ENCODE data around the gene PSMF1. TPM values are rescaled to one million over a fixed set of nuclear protein-coding genes. Genes with fewer than 3 reads are reported as not detected.

The PSMF1 gene, protein sequence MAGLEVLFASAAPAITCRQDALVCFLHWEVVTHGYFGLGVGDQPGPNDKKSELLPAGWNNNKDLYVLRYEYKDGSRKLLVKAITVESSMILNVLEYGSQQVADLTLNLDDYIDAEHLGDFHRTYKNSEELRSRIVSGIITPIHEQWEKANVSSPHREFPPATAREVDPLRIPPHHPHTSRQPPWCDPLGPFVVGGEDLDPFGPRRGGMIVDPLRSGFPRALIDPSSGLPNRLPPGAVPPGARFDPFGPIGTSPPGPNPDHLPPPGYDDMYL
- 34.0 and 56.0 TPM in 2 replicates for total RNA-seq (ENCODE audit: low replicate concordance)

DNA sequence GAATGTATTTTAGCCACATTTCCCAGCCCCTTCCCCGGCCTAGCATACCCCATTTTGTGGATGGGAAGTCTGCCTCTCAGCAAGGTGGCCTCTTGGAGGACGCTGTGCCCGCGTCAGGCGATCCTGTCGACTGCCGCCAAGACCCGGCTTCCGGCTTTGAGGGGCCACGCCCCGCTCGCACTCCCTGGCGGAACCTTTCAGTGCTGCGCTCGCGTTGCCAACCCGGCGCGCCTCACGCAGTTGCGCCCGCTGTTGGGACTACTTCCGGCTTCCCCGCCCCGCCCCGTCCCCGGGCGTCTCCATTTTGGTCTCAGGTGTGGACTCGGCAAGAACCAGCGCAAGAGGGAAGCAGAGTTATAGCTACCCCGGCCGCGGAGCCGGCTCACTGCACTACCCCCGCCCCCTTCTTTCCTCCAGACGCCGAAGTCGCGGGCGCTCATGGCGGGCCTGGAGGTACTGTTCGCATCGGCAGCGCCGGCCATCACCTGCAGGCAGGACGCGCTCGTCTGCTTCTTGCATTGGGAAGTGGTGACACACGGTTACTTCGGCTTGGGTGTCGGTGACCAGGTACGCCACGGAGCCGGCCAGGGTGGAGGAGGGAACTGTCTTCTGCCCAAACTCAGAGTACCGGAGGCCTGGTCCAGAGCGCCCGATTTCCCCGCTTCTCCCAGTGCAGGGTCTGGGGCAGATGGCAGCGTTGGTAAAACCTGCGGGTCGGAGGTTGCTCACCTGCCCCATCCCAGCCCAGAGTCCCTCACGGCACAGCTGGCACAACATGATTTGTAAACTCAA is at the start of gene PSMF1:
Gene PSMF1 (plus strand): TSS at position 267 of the 792 bp plus-strand sequence. CDS start 172 bp downstream, at position 439.
- no peaks in the 10 kb centered on the region for H3K27me3 ChIP-seq
- Mint-ChIP-seq H3K4me3 (peak within 1 kb of the TSS; percentile 96), H3K36me3 (peaks cover 5% of the 10 kb centered on the region), H3K27me3 (ENCODE audit: insufficient read depth, low read depth) (peaks cover 7% of the 10 kb centered on the region), H3K9me3 (no peaks in the 10 kb centered on the region), H3K4me1 (peaks cover 28% of the 10 kb centered on the region), H3K27ac (peak within 1 kb of the TSS; percentile 42)
- H3K4me2 ChIP-seq: peak within 1 kb of the TSS; percentile 96
- H3F3A ChIP-seq (ENCODE audit: low read depth): no peaks in the 10 kb centered on the region
- H3K36me3 ChIP-seq: no peaks in the 10 kb centered on the region
- peak within 1 kb of the TSS; percentile 99 for H2AFZ ChIP-seq (replicated peaks)
- peak within 1 kb of the TSS; percentile 83 for H3K9ac ChIP-seq
- H3K27ac ChIP-seq: no peak within 1 kb of the TSS
- TF ChIP-seq EZH2 (IDR thresholded peaks at IDR 0.05) (peak; percentile 46), EZH2phosphoT487 (IDR thresholded peaks at IDR 0.05) (no peak)
- TF ChIP-seq, protein P1, sequence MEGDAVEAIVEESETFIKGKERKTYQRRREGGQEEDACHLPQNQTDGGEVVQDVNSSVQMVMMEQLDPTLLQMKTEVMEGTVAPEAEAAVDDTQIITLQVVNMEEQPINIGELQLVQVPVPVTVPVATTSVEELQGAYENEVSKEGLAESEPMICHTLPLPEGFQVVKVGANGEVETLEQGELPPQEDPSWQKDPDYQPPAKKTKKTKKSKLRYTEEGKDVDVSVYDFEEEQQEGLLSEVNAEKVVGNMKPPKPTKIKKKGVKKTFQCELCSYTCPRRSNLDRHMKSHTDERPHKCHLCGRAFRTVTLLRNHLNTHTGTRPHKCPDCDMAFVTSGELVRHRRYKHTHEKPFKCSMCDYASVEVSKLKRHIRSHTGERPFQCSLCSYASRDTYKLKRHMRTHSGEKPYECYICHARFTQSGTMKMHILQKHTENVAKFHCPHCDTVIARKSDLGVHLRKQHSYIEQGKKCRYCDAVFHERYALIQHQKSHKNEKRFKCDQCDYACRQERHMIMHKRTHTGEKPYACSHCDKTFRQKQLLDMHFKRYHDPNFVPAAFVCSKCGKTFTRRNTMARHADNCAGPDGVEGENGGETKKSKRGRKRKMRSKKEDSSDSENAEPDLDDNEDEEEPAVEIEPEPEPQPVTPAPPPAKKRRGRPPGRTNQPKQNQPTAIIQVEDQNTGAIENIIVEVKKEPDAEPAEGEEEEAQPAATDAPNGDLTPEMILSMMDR (IDR thresholded peaks at IDR 0.05): no peak
- peaks cover 9% of the 10 kb centered on the region for H3K4me1 ChIP-seq
- no peaks in the 10 kb centered on the region for H3K9me3 ChIP-seq (ENCODE audit: low read depth)
- peaks cover 51% of the 10 kb centered on the region for H3K79me2 ChIP-seq (ENCODE audit: low read depth)
- peaks cover 11% of the 10 kb centered on the region for H4K20me1 ChIP-seq (ENCODE audit: low read depth)
- peak; percentile 96 for DNase-seq (ENCODE audit: low spot score)
- H3K4me3 ChIP-seq: peak within 1 kb of the TSS; percentile 99

DNA sequence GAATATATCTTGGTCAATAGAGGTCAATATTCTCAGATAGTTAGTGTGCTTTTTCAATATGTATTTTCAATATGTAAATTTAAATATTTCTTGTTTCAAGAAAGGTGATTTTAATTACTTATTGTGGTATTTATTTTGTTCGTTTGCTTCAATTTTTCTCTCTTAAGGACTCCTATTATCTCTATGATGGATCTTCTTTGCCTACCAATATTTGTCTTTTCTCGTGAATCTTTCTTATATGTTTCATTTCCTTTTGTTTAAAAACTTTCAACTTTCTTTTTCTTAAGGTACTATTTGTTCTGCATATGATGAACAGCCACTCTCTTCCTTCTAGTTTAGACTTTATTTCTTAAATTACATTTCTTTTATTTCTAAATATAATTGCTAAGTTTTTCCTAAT is 46.1 kb upstream of the PSMF1 start:
- no peak for DNase-seq (ENCODE audit: low spot score)
- no peak overlapping the region for H3K27ac Mint-ChIP-seq

DNA sequence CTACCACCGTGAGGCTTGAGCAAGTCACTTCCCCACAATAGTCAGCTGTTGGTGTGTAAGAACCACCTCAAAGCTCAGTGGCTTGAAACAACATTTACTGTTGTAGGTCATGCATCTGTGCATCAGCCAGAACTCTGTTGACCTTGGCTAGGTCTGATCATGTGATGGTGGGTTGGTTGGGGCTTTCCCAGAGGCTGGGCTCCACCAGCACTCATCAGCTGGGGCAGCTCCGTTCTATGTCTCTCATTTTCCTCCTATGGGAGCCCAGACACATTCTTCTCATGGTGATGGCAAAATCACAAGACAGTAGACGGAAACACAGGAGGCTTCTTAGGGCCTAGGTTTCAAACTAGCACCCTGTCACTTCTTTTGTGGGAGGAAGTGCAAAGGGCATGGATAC is 42.8 kb upstream of the PSMF1 start:
- no peak overlapping the region for H3K4me3 ChIP-seq
- H3F3A ChIP-seq (ENCODE audit: low read depth): no peaks in the 10 kb centered on the region
- TF ChIP-seq, protein P1 (IDR thresholded peaks at IDR 0.05): no peak
- TF ChIP-seq EZH2phosphoT487 (IDR thresholded peaks at IDR 0.05): no peak
- no peak for TF ChIP-seq EZH2 (IDR thresholded peaks at IDR 0.05)
- H3K4me1 ChIP-seq: no peaks in the 10 kb centered on the region
- Mint-ChIP-seq H3K9me3 (no peaks in the 10 kb centered on the region), H3K27ac (no peak overlapping the region), H3K4me3 (no peak overlapping the region), H3K4me1 (no peaks in the 10 kb centered on the region), H3K36me3 (no peaks in the 10 kb centered on the region), H3K27me3 (ENCODE audit: insufficient read depth, low read depth) (peaks cover 3% of the 10 kb centered on the region)
- H3K27ac ChIP-seq: no peak overlapping the region
- DNase-seq (ENCODE audit: low spot score): no peak
- H3K27me3 ChIP-seq: no peaks in the 10 kb centered on the region
- H3K4me2 ChIP-seq: no peak overlapping the region
- no peaks in the 10 kb centered on the region for H3K79me2 ChIP-seq (ENCODE audit: low read depth)
- no peaks in the 10 kb centered on the region for H4K20me1 ChIP-seq (ENCODE audit: low read depth)
- no peaks in the 10 kb centered on the region for H3K36me3 ChIP-seq
- H2AFZ ChIP-seq (replicated peaks): no peak overlapping the region
- H3K9ac ChIP-seq: no peak overlapping the region
- no peaks in the 10 kb centered on the region for H3K9me3 ChIP-seq (ENCODE audit: low read depth)

More for the DNA sequence above, 46.1 kb upstream of the PSMF1 start:
- Histone ChIP-seq H3K4me2 (no peak overlapping the region), H3K27me3 (peaks cover 23% of the 10 kb centered on the region), H3K4me1 (no peaks in the 10 kb centered on the region), H3K36me3 (no peaks in the 10 kb centered on the region), H3F3A (ENCODE audit: low read depth) (no peaks in the 10 kb centered on the region), H3K9me3 (ENCODE audit: low read depth) (no peaks in the 10 kb centered on the region), H3K4me3 (no peak overlapping the region), H3K79me2 (ENCODE audit: low read depth) (no peaks in the 10 kb centered on the region), H4K20me1 (ENCODE audit: low read depth) (no peaks in the 10 kb centered on the region), H2AFZ (replicated peaks) (no peak overlapping the region), H3K9ac (no peak overlapping the region), H3K27ac (no peak overlapping the region)
- Mint-ChIP-seq H3K36me3 (no peaks in the 10 kb centered on the region), H3K27me3 (ENCODE audit: insufficient read depth, low read depth) (no peaks in the 10 kb centered on the region), H3K9me3 (no peaks in the 10 kb centered on the region), H3K4me1 (no peaks in the 10 kb centered on the region), H3K4me3 (no peak overlapping the region)
- TF ChIP-seq EZH2 (IDR thresholded peaks at IDR 0.05): no peak
- TF ChIP-seq EZH2phosphoT487 (IDR thresholded peaks at IDR 0.05): no peak
- TF ChIP-seq, protein P1 (IDR thresholded peaks at IDR 0.05): no peak
